ENCODE measurements around the gene HADHB. TPM values are rescaled to one million over a fixed set of nuclear protein-coding genes. Genes with fewer than 3 reads are reported as not detected.
"Not testable (repeated sequence)": the region's sequence is repeated elsewhere in the genome, so short reads cannot be mapped to it uniquely, and the experiment has no call there.

The HADHB gene
- total RNA-seq, 2 experiments from 2014 or later, result 70.2 to 73.2 TPM

GRCh38 chr2:26324479-26324878 is 79.7 kb downstream of the HADHB start:
- not testable (repeated sequence) for H3K4me3 Mint-ChIP-seq, H3K27me3 Mint-ChIP-seq, H3K36me3 Mint-ChIP-seq, H3K4me1 Mint-ChIP-seq, H3K9me3 Mint-ChIP-seq, H3K27ac Mint-ChIP-seq, DNase-seq

DNA sequence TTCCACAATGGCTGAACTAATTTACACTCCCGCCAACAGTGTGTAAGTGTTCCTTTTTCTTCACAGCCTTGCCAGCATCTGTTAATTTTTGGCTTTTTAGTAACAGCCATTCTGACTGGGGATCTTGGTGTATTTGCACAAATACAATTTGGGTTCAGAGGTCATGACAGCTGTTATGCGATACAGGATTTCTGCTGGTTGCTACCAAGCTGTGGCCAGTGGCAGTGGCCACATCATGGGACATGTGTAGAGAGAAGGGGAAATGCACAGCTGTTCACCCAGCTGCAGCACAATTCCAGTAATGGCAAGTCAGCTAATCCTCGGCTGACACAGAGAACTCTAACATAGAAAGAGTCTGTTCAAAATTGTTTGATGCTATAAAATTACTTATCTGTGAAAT is 80.2 kb downstream of the HADHB start:
- H3K4me1 Mint-ChIP-seq, result peaks cover 8% of the 10 kb centered on the region
- H3K9me3 Mint-ChIP-seq, result no peaks in the 10 kb centered on the region
- no peak for DNase-seq
- no peak overlapping the region for H3K4me3 Mint-ChIP-seq
- H3K27ac Mint-ChIP-seq, result no peak overlapping the region
- H3K36me3 Mint-ChIP-seq, result peaks cover under 1% of the 10 kb centered on the region
- H3K27me3 Mint-ChIP-seq, result no peaks in the 10 kb centered on the region

GRCh38 chr2:26325851-26326250 is 81.1 kb downstream of the HADHB start:
- no peak overlapping the region for H3K27ac Mint-ChIP-seq
- H3K36me3 Mint-ChIP-seq, result peaks cover 1% of the 10 kb centered on the region
- no peak overlapping the region for H3K4me3 Mint-ChIP-seq
- no peaks in the 10 kb centered on the region for H3K27me3 Mint-ChIP-seq
- peaks cover 13% of the 10 kb centered on the region for H3K4me1 Mint-ChIP-seq
- no peak for DNase-seq
- H3K9me3 Mint-ChIP-seq, result no peaks in the 10 kb centered on the region

DNA sequence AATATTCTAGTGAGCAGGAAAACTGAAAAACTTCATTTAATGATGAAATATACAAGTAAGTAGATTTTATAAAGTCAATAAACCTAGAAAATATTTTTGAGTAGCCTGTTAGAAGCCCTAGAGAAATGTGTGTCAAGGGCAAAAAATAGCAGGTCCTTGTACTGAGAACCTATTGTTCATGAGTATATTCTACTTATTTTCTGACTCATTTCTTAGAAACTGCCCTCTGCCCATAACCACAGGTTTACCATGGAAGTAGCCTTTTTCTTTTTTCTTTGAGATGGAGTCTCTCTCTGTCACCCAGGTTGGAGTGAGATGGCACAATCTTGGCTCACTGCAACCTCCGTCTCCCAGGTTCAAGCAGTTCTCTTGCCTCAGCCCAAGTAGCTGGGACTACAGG is 81.8 kb downstream of the HADHB start:
- Mint-ChIP-seq H3K9me3 (no peaks in the 10 kb centered on the region), H3K4me3 (no peak overlapping the region), H3K27me3 (no peaks in the 10 kb centered on the region), H3K4me1 (peaks cover 13% of the 10 kb centered on the region), H3K36me3 (peaks cover 1% of the 10 kb centered on the region), H3K27ac (no peak overlapping the region)
- no peak for DNase-seq

DNA sequence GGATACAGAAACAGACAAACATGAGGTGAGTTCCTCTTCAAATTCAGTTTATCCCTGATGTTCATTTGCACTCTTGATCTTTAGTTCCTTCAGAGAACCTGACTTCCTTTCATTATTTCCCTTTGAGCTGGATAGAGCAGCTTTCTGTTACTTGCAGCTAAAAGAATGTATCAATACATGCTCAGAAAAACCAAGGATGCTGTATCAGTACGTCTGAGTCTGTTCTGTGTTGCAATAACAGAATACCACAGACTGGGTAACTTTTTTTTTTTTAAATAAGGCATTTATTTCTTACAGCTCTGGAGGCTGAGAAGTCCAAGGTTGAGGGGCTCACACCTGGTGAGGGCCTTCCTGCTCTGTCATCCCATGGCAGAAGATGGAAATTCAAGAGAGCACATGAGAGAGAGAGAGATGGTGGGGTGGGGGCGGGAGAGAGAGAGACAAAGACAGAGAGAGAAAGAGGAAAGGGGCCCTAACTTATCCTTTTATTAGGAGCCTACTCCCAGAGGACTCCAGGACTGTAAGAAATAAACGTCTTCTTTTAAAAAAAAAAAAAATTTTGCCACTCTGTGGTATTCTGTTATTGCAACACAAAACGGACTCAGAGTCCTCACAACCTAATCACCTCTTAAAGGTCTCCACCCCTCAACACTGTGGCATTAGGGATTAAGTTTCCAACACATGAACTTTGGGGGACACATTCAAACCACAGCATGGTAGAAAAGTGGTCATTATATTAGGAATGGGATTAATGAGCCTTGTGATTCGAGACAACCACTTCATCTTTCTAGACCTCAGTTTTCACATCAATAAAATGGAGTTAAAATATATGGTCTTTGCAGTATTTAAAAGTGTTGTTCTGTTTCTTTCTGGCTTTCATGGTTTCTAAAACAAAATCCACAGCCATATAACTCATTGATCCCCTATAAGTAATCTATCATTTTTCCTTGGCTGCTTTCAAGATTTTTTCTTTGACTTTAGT is 82.8 kb downstream of the HADHB start:
- no peak overlapping the region for H3K4me3 Mint-ChIP-seq
- H3K4me1 Mint-ChIP-seq, result peaks cover 13% of the 10 kb centered on the region
- peaks cover 1% of the 10 kb centered on the region for H3K36me3 Mint-ChIP-seq
- no peak for DNase-seq
- no peak overlapping the region for H3K27ac Mint-ChIP-seq
- H3K9me3 Mint-ChIP-seq, result no peaks in the 10 kb centered on the region
- no peaks in the 10 kb centered on the region for H3K27me3 Mint-ChIP-seq

GRCh38 chr2:26329083-26329482 is 84.3 kb downstream of the HADHB start:
- not testable (repeated sequence) for H3K9me3 Mint-ChIP-seq, H3K27me3 Mint-ChIP-seq, H3K36me3 Mint-ChIP-seq, H3K27ac Mint-ChIP-seq, H3K4me3 Mint-ChIP-seq, DNase-seq
- peaks cover 15% of the 10 kb centered on the region for H3K4me1 Mint-ChIP-seq

- H3K4me3 Mint-ChIP-seq, result no peak overlapping the region
- H3K4me1 Mint-ChIP-seq, result peaks cover 15% of the 10 kb centered on the region
- no peaks in the 10 kb centered on the region for H3K9me3 Mint-ChIP-seq
- no peak overlapping the region for H3K27ac Mint-ChIP-seq
- H3K36me3 Mint-ChIP-seq, result peaks cover 1% of the 10 kb centered on the region
- no peaks in the 10 kb centered on the region for H3K27me3 Mint-ChIP-seq
- DNase-seq, result peak; percentile 80
These were observed 85.4 kb downstream of the HADHB start for GRCh38 chr2:26330114-26330549.

GRCh38 chr2:26330604-26331003 is 85.9 kb downstream of the HADHB start:
- peaks cover 15% of the 10 kb centered on the region for H3K4me1 Mint-ChIP-seq
- no peak for DNase-seq
- no peaks in the 10 kb centered on the region for H3K27me3 Mint-ChIP-seq
- H3K4me3 Mint-ChIP-seq, result no peak overlapping the region
- no peaks in the 10 kb centered on the region for H3K9me3 Mint-ChIP-seq
- H3K27ac Mint-ChIP-seq, result no peak overlapping the region
- peaks cover 1% of the 10 kb centered on the region for H3K36me3 Mint-ChIP-seq

- H3K9me3 Mint-ChIP-seq, H3K36me3 Mint-ChIP-seq, H3K4me3 Mint-ChIP-seq, H3K27ac Mint-ChIP-seq, DNase-seq, H3K27me3 Mint-ChIP-seq: not testable (repeated sequence)
- peaks cover 12% of the 10 kb centered on the region for H3K4me1 Mint-ChIP-seq
These were observed 86.6 kb downstream of the HADHB start for GRCh38 chr2:26331321-26331720.

- Mint-ChIP-seq H3K9me3 (no peaks in the 10 kb centered on the region), H3K36me3 (peaks cover 1% of the 10 kb centered on the region), H3K27me3 (no peaks in the 10 kb centered on the region), H3K27ac (no peak overlapping the region), H3K4me1 (peaks cover 16% of the 10 kb centered on the region), H3K4me3 (no peak overlapping the region)
- DNase-seq, result no peak
These were observed 88.6 kb downstream of the HADHB start for GRCh38 chr2:26333293-26333692.

- Mint-ChIP-seq H3K36me3 (no peaks in the 10 kb centered on the region), H3K4me3 (no peak overlapping the region), H3K9me3 (no peaks in the 10 kb centered on the region), H3K4me1 (peaks cover 11% of the 10 kb centered on the region), H3K27me3 (no peaks in the 10 kb centered on the region), H3K27ac (no peak overlapping the region)
- no peak for DNase-seq
These were observed 90.5 kb downstream of the HADHB start for GRCh38 chr2:26335231-26335630.

DNA sequence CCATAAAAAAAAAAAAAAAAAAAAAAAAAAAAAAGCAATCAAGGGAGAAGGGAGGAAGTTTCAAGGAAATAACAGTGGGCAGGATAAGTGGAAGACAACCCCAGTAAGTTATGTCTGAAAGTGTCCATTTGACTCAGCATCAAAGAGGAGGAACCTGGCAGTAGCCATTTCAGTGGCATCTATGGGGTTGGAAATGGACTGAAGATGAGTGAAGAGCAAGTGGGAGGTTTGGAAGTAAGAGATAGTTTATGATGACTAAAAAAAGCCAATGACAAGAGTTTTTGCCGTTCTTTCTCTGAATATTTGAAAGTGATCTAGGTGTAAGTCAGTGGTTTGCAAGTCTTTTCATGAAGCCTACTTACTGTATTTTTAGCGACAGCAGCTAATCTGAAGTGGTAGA is 92.0 kb downstream of the HADHB start:
- no peak for DNase-seq
- Mint-ChIP-seq H3K4me1 (peaks cover 11% of the 10 kb centered on the region), H3K36me3 (no peaks in the 10 kb centered on the region)

GRCh38 chr2:26337298-26337697 is 92.6 kb downstream of the HADHB start:
- Mint-ChIP-seq H3K4me1 (peaks cover 11% of the 10 kb centered on the region), H3K27me3 (no peaks in the 10 kb centered on the region), H3K27ac (no peak overlapping the region), H3K9me3 (no peaks in the 10 kb centered on the region), H3K36me3 (no peaks in the 10 kb centered on the region), H3K4me3 (no peak overlapping the region)
- no peak for DNase-seq

More for the DNA sequence above, 92.0 kb downstream of the HADHB start:
- H3K27me3 Mint-ChIP-seq, result no peaks in the 10 kb centered on the region
- H3K4me3 Mint-ChIP-seq, result no peak overlapping the region
- H3K27ac Mint-ChIP-seq, result no peak overlapping the region
- H3K9me3 Mint-ChIP-seq, result no peaks in the 10 kb centered on the region
